Spleen (tissue), 11 donors: ENCODE measurements around the gene BMP6. TPM values are rescaled to one million over a fixed set of nuclear protein-coding genes. Genes with fewer than 3 reads are reported as not detected.

Experiments used
- DNase-seq: peaks from one replicate; pipeline ENCODE4 v3.0.0-alpha.2; 2020
- H3K27ac ChIP-seq, 8 donors: fragments of 200-600 bp; sonication (generic) in 7 of 8; 1 replicate in 4 of 8; 2 replicates in 4 of 8; pipeline versions ENCODE4 v1.5.0 to v1.8.0; 2016 to 2021; ENCODE audit warnings: inconsistent platforms in 4 of 8, mild to moderate bottlenecking in 4 of 8, moderate library complexity in 1 of 8
- H3K27me3 ChIP-seq, 7 donors: fragments of 200-600 bp; sonication (generic) in 6 of 7; replicated peaks in 1 of 7; 1 replicate in 4 of 7; 2 replicates in 3 of 7; pipeline versions ENCODE4 v1.5.0 to v1.8.0; 2016 to 2021; ENCODE audit warnings: inconsistent platforms in 3 of 7, mild to moderate bottlenecking in 1 of 7
- H3K36me3 ChIP-seq, 6 donors: fragments of 200-600 bp; sonication (generic) in 5 of 6; 1 replicate in 4 of 6; 2 replicates in 2 of 6; pipeline versions ENCODE4 v1.5.0 to v1.8.0; 2016 to 2021; ENCODE audit warnings: inconsistent platforms in 2 of 6
- H3K4me1 ChIP-seq, 6 donors: fragments of 200-600 bp; sonication (generic) in 5 of 6; 1 replicate in 3 of 6; 2 replicates in 3 of 6; pipeline versions ENCODE4 v1.5.0 to v1.8.0; 2016 to 2021; ENCODE audit warnings: inconsistent platforms in 3 of 6
- H3K4me3 ChIP-seq, 8 donors: fragments of 200-600 bp; sonication (generic) in 7 of 8; 1 replicate in 4 of 8; 2 replicates in 4 of 8; pipeline versions ENCODE4 v1.5.0 to v1.8.0; 2016 to 2021; ENCODE audit warnings: inconsistent platforms in 4 of 8, mild to moderate bottlenecking in 4 of 8, moderate library complexity in 2 of 8
- H3K9me3 ChIP-seq, 8 donors: fragments of 200-600 bp; sonication (generic) in 7 of 8; 1 replicate in 4 of 8; 2 replicates in 4 of 8; pipeline versions ENCODE4 v1.5.0 to v1.8.0; 2016 to 2021; ENCODE audit warnings: inconsistent platforms in 4 of 8
- POLR2A ChIP-seq, 3 donors: fragments of 450-650 bp; IDR thresholded peaks; one replicate each; pipeline ENCODE4 v1.5.1; 2017; ENCODE audit warnings: antibody characterized with exemption in 3 of 3, mild to moderate bottlenecking in 1 of 3
- POLR2AphosphoS5 ChIP-seq, 3 donors: sonication (generic); formaldehyde crosslinking; IDR thresholded peaks; one replicate each; pipeline ENCODE4 v1.5.1; 2017; ENCODE audit warnings: antibody characterized with exemption in 3 of 3
- WGBS, 5 donors: extraction: QIAGEN DNeasy Blood & Tissue Kit in 3 of 5; methylation state at CpG; one replicate each; pipeline versions ENCODE4 v1.1.5 to v1.1.7; 2013 to 2018; 5-methylcytosine and 5-hydroxymethylcytosine counted together
- intact Hi-C: fragments of 100-400 bp; cut with DNase I; formaldehyde crosslinking; loops from one replicate; pipeline ENCODE4 v1.15.0; 2023; ENCODE audit warnings: low total_unique reads
- polyA plus RNA-seq, 3 donors: library from polyadenylated mRNA; stranded (reverse); fragments of 200-250 nt; gene quantifications; one replicate each; pipeline ENCODE4 v1.2.1, GENCODE V29; 2013
- total RNA-seq, 7 donors: library from RNA; depleted of rRNA in 3 of 7; stranded (reverse); fragments of >200 nt in 3 of 7; fragmentation: NEBNext Ultra II Directional in 4 of 7; extraction: Animal tissue kit (Norgen Biotek cat#: 25700) in 4 of 7; gene quantifications; one replicate each; pipeline versions ENCODE4 v1.1.0 to v1.2.1, GENCODE V29; 2016 to 2021
- TF ChIP-seq, protein P1 (sequence below), 11 experiments: fragments of 200-600 bp in 7 of 11; fragments of 450-650 bp in 4 of 11; sonication (generic) in 4 of 11; IDR thresholded peaks in 8 of 11; conservative IDR thresholded peaks in 3 of 11; 1 replicate in 7 of 11; 2 replicates in 4 of 11; pipeline versions ENCODE4 v1.4.0 to v1.8.0; 2016 to 2021; ENCODE audit warnings: antibody characterized with exemption in 11 of 11, inconsistent platforms in 4 of 11, mild to moderate bottlenecking in 1 of 11
- donor health status: healthy with polysubstance abuse.
- donor health status: DM: no; HTN: no; CAD: no; lungs with moderate emphysema.
- donor health status: DM: no; HTN: no; CAD: no.
- donor health status: Bipolar disorder and iron deficiency.
- donor health status: healthy.
- donor health status: DM: no; HTN: no; CAD: no.
- donor health status: DM: yes; HTN: yes; CAD: no.

The BMP6 gene
- total and polyA plus RNA-seq, 10 donors: 0.58 to 6.9 (median 4.8) TPM

- Histone ChIP-seq H3K4me3 (no peak overlapping the region), H3K36me3 (peaks cover 13 to 63% (median 52%) of the 10 kb centered on the region in 6 donors), H3K27ac (no peak overlapping the region), H3K9me3 (no peaks in the 10 kb centered on the region), H3K4me1 (no peaks in the 10 kb centered on the region), H3K27me3 (no peaks in the 10 kb centered on the region)
- 88 to 95% (median 91%) methylated on average over 13 of the region's 13 CpGs for WGBS, 5 donors
- TF ChIP-seq, protein P1, sequence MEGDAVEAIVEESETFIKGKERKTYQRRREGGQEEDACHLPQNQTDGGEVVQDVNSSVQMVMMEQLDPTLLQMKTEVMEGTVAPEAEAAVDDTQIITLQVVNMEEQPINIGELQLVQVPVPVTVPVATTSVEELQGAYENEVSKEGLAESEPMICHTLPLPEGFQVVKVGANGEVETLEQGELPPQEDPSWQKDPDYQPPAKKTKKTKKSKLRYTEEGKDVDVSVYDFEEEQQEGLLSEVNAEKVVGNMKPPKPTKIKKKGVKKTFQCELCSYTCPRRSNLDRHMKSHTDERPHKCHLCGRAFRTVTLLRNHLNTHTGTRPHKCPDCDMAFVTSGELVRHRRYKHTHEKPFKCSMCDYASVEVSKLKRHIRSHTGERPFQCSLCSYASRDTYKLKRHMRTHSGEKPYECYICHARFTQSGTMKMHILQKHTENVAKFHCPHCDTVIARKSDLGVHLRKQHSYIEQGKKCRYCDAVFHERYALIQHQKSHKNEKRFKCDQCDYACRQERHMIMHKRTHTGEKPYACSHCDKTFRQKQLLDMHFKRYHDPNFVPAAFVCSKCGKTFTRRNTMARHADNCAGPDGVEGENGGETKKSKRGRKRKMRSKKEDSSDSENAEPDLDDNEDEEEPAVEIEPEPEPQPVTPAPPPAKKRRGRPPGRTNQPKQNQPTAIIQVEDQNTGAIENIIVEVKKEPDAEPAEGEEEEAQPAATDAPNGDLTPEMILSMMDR (IDR thresholded peaks at IDR 0.05 in 8 of 11, conservative IDR thresholded peaks at IDR 0.05 in 3 of 11): no peak
- TF ChIP-seq POLR2A (IDR thresholded peaks at IDR 0.05) (no peak), POLR2AphosphoS5 (IDR thresholded peaks at IDR 0.05) (no peak)
- no peak for DNase-seq
- intact Hi-C loops: no loop called here
These were observed 154.2 kb downstream of the BMP6 start for GRCh38 chr6:7879980-7880717.

DNA sequence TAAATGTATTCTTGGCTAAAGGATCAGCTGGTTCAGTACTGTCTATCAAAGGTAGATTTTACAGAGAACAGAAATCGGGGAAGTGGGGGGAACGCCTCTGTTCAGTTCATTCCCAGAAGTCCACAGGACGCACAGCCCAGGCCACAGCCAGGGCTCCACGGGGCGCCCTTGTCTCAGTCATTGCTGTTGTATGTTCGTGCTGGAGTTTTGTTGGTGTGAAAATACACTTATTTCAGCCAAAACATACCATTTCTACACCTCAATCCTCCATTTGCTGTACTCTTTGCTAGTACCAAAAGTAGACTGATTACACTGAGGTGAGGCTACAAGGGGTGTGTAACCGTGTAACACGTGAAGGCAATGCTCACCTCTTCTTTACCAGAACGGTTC is 154.8 kb downstream of the BMP6 start:
- no peaks in the 10 kb centered on the region for H3K9me3 ChIP-seq
- no peak for DNase-seq
- no peak overlapping the region for H3K27ac ChIP-seq
- peaks cover 13 to 69% (median 57%) of the 10 kb centered on the region in 6 donors for H3K36me3 ChIP-seq
- H3K4me1 ChIP-seq: no peaks in the 10 kb centered on the region
- no peak overlapping the region for H3K4me3 ChIP-seq
- TF ChIP-seq, protein P1 (IDR thresholded peaks at IDR 0.05 in 8 of 11, conservative IDR thresholded peaks at IDR 0.05 in 3 of 11): no peak
- TF ChIP-seq POLR2AphosphoS5 (IDR thresholded peaks at IDR 0.05): peak in 2 of 3 donors; percentile 16 to 19
- no peak for TF ChIP-seq POLR2A (IDR thresholded peaks at IDR 0.05)
- no peaks in the 10 kb centered on the region for H3K27me3 ChIP-seq
- intact Hi-C loops: no loop called here
- WGBS, 5 donors: 87 to 93% (median 91%) methylated on average over 9 of the region's 9 CpGs

DNA sequence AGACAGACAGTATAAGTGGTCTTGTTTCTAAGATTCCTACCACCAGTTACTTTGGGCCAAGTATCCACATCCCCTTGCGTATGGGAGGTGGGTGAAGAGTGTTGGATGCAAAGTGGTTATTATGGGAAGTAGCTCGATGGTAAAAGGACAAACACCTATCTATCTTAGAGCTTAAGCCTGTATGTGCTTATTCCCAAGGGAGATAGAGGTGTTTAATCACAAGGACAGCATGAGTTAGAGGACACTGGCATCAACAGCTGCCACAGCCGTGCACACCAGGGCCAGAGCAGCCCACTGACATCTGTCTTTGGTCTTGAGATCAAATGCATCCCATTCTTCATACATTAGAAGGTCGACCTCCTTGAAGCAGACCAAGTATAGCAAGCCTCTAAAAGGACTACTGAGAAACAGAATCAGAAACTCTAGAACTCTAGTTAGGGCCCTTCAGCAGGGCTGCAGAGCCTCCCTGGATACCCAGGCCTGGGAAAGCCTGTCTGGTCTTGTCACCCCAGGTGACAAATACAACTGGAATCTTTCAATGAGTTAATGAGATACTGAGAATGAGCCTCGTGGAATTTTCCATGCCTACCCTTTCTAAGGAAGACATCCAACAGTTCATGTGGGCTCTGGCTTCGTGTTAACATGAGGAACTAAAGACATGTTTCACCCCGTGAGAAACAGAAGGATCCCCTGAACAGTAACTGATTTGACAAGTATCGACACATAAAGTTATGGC is 156.0 kb downstream of the BMP6 start:
- TF ChIP-seq, protein P1 (IDR thresholded peaks at IDR 0.05 in 8 of 11, conservative IDR thresholded peaks at IDR 0.05 in 3 of 11): no peak
- TF ChIP-seq POLR2A (IDR thresholded peaks at IDR 0.05) (no peak), POLR2AphosphoS5 (IDR thresholded peaks at IDR 0.05) (no peak)
- intact Hi-C loops: no loop called here
- no peaks in the 10 kb centered on the region for H3K4me1 ChIP-seq
- no peak overlapping the region for H3K4me3 ChIP-seq
- 87 to 97% (median 94%) methylated on average over 8 of the region's 8 CpGs for WGBS, 5 donors
- no peaks in the 10 kb centered on the region for H3K27me3 ChIP-seq
- peaks cover 13 to 81% (median 69%) of the 10 kb centered on the region in 6 donors for H3K36me3 ChIP-seq
- H3K27ac ChIP-seq: no peak overlapping the region
- DNase-seq: peak; percentile 14
- H3K9me3 ChIP-seq: no peaks in the 10 kb centered on the region
